A549 (cell line): ENCODE data around the gene MDFIC.

Experiments
- BHLHE40 ChIP-seq: IDR thresholded peaks from 2 replicates; pipeline ENCODE4 v1.6.1; 2012; ENCODE audit warnings: low read depth, low read length, inconsistent platforms
- CEBPB ChIP-seq, 2 experiments: fragments of >200 bp in 1 of 2; sonication (Bioruptor Twin) in 1 of 2; formaldehyde crosslinking in 1 of 2; IDR thresholded peaks; 2 replicates each; pipeline ENCODE4 v1.6.1; 2012 to 2016
- CHD2 ChIP-seq: fragments of 150-350 bp; IDR thresholded peaks from 2 replicates; pipeline ENCODE4 v1.6.1; 2014; ENCODE audit warnings: low read length; ENCODE audit not compliant: partially characterized antibody
- JUN ChIP-seq, 2 experiments: fragments of >200 bp; sonication (Bioruptor Twin); formaldehyde crosslinking; IDR thresholded peaks; 2 replicates in 1 of 2; 3 replicates in 1 of 2; pipeline ENCODE4 v1.6.1; 2016 to 2017
- NPAS2 ChIP-seq: fragments of 250-450 bp; sonication (Bioruptor Pico); IDR thresholded peaks from 2 replicates; pipeline ENCODE4 v1.8.0; 2022; ENCODE audit warnings: mild to moderate bottlenecking, moderate library complexity, borderline replicate concordance
- POLR2A ChIP-seq: IDR thresholded peaks from 2 replicates; pipeline ENCODE4 v1.6.1; 2012; ENCODE audit warnings: mild to moderate bottlenecking, low read length
- RFX5 ChIP-seq: fragments of 450-650 bp; IDR thresholded peaks from 2 replicates; pipeline ENCODE4 v1.7.1; 2014; ENCODE audit warnings: antibody characterized with exemption, mild to moderate bottlenecking, moderate library complexity
- TF ChIP-seq, protein P1 (sequence below): fragments of >200 bp; sonication (Bioruptor Twin); formaldehyde crosslinking; IDR thresholded peaks from 3 replicates; pipeline ENCODE4 v1.5.1; 2016
- TF ChIP-seq, protein P2 (sequence below): fragments of 150-350 bp; IDR thresholded peaks from 2 replicates; pipeline ENCODE4 v1.6.1; 2014; ENCODE audit warnings: low read depth, mild to moderate bottlenecking, low read length

DNA sequence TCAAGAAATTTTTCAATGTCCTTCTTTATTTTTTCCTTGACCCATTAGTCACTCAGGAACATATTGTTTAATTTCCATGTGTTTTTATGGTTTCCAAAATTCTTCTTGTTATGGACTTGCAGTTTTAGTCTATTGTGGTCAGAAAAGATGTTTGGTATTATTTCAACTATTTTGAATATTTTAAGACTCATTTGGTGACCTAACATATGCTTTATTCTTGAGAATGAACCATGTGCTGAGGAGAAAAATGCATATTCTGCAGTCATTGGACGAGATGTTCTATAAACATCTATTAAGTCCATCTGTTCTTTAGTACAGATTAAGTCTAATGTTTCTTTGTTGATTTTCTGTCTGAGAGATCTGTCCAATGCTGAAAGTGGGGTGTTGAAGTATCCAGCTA, 42.3 kb upstream of the MDFIC start:
- TF ChIP-seq, protein P1, sequence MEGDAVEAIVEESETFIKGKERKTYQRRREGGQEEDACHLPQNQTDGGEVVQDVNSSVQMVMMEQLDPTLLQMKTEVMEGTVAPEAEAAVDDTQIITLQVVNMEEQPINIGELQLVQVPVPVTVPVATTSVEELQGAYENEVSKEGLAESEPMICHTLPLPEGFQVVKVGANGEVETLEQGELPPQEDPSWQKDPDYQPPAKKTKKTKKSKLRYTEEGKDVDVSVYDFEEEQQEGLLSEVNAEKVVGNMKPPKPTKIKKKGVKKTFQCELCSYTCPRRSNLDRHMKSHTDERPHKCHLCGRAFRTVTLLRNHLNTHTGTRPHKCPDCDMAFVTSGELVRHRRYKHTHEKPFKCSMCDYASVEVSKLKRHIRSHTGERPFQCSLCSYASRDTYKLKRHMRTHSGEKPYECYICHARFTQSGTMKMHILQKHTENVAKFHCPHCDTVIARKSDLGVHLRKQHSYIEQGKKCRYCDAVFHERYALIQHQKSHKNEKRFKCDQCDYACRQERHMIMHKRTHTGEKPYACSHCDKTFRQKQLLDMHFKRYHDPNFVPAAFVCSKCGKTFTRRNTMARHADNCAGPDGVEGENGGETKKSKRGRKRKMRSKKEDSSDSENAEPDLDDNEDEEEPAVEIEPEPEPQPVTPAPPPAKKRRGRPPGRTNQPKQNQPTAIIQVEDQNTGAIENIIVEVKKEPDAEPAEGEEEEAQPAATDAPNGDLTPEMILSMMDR = no peak
- no peak for TF ChIP-seq CEBPB (IDR thresholded peaks at IDR 0.05)
- TF ChIP-seq POLR2A = no peak
- TF ChIP-seq JUN (IDR thresholded peaks at IDR 0.05) = no peak
- no peak for TF ChIP-seq NPAS2 (CRISPR knock-in tag)
- TF ChIP-seq, protein P2, sequence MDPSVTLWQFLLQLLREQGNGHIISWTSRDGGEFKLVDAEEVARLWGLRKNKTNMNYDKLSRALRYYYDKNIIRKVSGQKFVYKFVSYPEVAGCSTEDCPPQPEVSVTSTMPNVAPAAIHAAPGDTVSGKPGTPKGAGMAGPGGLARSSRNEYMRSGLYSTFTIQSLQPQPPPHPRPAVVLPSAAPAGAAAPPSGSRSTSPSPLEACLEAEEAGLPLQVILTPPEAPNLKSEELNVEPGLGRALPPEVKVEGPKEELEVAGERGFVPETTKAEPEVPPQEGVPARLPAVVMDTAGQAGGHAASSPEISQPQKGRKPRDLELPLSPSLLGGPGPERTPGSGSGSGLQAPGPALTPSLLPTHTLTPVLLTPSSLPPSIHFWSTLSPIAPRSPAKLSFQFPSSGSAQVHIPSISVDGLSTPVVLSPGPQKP = no peak
- TF ChIP-seq BHLHE40 = no peak
- TF ChIP-seq RFX5 = no peak
- no peak for TF ChIP-seq CHD2
